RKO (cell line): Measurements from ENCODE around the gene ABCC8.

Experiments used
- DNase-seq: peaks from one replicate; pipeline ENCODE4 v3.0.0-alpha.2; 2016; ENCODE audit warnings: low spot score

The ABCC8 gene

DNA sequence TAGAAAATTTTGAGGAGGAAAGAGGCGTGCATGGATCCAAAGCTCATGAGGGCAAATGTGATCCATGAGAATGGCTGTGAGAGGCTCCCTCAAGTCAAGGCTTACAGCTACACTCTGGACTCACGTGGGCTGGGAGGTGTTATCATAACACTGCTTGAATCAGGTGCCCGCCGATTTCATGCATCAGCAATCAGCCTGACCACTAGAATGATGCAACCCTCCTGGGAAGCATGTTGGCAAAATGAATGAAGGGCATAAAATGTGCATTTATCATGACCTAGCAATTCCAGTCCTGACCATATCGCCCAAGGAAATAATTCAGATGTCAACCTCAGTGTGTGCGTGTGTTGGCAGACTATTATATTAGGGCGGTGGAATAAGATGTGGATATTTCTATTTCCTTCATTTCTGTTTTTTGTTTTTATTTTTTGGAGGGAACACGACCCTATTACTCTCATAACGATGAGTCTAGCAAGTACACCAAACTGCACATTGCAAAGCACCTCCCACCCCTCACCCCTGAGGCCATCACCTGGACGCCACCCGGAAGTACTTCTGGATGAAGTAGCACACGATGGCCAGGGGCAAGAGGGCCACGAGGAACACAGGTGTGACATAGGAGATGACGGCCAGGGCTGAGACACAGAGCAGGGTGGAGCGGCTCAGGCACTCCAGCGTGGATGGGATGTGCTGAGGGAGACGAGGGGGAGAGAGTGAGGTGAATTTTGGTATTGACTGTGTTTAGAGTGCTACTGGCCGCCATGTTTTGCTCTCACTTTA, 72.5 kb downstream of the ABCC8 start:
- DNase-seq, result no peak

GRCh38 chr11:17402486-17402885, 74.2 kb downstream of the ABCC8 start:
- no peak for DNase-seq

GRCh38 chr11:17401841-17402240, 74.8 kb downstream of the ABCC8 start:
- DNase-seq, result no peak

GRCh38 chr11:17401316-17401715, 75.3 kb downstream of the ABCC8 start:
- no peak for DNase-seq

DNA sequence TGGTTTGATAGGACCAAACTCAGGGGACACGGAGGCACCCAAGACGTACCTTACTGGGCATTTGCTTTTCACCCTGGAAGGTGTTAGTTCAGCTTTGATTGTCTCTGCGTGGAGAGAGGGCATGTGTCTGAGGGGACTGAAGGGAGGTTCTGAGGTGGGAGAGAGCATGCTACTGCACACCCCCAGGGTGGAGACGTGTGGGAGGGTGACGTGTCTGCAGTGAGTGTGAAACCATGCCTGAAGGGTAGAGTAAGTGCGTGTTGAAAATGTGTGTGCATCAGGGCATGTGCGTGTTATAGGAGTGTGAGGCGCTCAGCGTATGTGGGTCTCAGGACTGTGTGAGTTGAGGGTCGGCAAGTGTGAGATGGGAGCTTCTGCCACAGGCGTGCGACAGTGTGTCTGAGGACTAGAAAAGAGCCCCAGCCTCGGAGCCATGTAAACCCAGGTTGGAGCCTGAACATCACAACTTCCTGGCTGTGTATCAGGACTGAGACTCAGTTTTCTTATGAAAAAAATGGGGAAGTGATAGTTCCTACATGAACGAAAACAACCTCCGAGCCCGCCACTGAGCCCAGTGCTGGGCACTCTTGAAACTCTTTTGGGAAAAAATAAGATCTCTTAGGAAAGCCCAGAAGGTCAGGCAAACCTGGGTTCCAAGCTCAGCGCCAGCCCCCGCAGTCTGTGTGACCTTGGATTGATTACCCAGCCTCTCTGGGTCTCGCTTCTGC, 76.4 kb downstream of the ABCC8 start:
- no peak for DNase-seq

DNA sequence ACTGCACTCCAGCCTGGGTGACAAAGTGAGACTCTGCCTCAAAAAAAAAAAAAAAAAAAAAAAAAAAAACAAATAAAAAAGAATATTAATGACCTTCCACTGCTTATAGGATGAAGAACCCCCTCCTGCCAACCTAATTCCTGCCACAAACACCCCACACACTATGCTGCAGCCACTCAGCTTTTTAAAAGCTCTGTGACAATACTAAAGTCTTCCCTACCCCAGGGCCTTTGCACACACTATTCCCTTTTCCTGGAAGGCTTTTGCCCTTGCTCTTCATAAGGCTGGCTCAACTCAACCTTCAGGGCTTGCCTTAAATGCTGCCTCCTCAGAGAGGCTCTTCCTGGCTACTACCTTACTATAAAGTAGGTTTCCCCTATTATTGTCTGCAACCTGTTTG, 77.4 kb downstream of the ABCC8 start:
- DNase-seq, result no peak

DNA sequence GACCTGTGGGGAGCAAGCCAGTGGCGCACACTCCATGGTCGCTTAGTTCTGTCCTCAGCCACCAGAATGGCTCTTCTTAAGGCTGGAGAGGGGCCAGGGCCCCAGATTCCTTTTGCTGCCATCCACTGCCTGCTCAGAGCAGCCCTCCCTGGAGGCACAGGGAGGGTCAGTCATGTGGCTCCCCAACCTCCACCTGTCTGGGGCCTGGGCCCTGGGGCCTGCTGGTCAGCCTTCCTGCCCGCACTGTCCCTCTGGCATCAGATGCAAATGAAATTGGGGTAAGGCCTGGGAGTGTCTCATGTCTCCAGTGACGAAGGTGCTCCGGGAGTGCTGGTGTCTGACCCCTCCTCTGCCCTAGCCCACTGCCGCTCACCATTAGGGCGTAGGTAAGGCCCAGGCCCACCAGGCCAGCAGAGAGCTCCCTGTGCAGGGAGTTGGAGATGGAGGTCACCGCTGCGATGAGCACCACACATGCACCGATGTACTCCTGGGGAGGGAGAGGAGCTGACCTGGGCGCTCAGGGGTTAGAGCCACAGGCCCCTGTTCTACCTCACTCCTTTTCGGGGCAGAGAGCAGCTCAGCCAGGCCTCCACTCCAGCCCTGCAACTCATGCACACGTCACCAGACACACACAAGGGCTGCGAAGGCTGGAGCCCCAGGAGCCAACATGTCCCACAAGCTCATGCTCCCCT, 79.2 kb downstream of the ABCC8 start:
- DNase-seq, result no peak

DNA sequence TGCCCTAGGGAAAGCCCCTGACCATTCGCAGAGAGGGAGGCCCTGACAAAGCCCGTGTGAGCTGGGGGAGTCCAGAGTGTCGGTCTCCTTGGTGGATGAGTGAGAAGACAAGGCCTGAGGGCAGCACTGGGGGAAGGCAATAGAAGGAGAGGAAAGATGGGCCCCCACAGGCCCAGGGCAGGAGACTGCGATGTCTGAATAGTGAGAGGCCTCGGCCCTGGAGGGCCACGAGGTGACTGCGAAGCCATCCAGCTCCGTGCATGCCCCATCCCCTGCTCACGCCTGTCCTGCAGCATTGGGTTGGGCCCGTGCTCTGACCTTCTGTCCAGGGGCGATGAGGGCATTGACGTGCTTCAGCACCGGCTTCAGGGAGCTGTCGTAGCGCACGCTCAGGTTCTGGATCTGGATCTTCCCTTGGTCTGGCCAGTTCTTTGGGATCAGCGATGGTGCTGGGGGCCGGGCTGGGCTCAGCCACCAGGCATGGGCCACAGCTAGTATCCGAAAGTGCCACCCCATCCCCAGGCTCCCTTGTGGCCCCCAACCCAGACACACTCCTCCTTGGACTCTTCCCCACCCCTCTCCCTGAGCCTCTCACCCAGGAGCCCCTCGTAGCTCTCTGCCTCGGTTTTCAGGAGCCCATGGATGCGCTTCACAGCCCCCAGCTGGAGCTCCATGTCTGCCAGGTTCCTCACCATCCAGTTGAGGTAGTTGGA, 79.9 kb downstream of the ABCC8 start:
- DNase-seq, result no peak

DNA sequence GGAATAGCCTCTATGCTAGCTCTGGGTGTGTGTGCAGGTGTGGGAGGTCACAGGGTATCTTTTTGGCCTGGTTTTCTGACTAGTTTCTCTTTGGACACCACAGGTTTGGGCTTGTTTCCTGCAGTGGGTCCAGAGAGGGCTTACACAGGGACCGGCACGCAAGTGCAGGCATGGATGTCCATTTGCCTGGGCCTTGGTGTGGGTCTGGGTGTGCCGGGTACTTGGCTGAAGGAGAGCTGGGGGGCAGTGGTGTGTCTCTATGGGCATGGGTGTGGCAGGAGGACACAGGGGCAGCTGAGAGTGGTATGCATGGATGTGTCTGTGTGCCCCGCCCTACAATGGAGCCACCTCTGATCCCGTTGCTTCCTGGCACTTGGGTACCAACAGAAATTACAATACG, 80.7 kb downstream of the ABCC8 start:
- no peak for DNase-seq

- peak; percentile 42 for DNase-seq
Measured at GRCh38 chr11:17395554-17395961, 81.1 kb downstream of the ABCC8 start.

DNA sequence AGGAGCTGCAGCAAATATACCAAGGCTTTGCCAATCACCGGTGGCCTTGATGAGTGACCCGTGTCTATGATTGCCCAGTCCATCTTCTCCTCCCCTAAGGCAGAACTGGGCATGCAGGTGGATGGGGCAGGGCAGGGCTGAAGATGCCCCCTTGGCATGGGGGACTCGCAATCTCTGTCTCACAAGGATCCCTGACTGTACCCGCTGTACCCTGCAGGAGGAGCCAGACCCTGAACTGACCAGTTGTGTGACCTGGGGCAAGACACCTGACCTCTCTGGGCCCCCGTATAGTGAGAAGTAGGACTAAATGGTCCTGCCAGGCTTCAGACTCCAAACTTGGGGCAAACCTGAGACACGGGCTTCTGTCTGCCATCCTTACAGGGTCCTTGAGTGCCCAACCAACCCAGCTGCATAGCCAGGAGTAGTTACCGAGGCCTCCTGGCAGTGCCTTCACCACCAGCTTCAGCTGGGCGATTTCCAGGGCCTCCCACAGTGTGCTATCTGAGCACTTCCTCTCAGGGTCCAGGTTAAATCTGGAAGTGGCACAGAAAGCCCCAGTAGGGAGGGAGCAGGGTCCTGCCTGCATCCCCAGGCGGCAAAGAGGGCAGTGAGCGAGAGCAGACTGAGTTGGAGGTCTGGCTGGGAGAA, 81.8 kb downstream of the ABCC8 start:
- DNase-seq, result no peak

GRCh38 chr11:17393472-17393871, 83.2 kb downstream of the ABCC8 start:
- no peak for DNase-seq

- no peak for DNase-seq
Measured at GRCh38 chr11:17392872-17393271, 83.8 kb downstream of the ABCC8 start.

- no peak for DNase-seq
Measured at GRCh38 chr11:17391493-17392355, 84.9 kb downstream of the ABCC8 start.

DNA sequence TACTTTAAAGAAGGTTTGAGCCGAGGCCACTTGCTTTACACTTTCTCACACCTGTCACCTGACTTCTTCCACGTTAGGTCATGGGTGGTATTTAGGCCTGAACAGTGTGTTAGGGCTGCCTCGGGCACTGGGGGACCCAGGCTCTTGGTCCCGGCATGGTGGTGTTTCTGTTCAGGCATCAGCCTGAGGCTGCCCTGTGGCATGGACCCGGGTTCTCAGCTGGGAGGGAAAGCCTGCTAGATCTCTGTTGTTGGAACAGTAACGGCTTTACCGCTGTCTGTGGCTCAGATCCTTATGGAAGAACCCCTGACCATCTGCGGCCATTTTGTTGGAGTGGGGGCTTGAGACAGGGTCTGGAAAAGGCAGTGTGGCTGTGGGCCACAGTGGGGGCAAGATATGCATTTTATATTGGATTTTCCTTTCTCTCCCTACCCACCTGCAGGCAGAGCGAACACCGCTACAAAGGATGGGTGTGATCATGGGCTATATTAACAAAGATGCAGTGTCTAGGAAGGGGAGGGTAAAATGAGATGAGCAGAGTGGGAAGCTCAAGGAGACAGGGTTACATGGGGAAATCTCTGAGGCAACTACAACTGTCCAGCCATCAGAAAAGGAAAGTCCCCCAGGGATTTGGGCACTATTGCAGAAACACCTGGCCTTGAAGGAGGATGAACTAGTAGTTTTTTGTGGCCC, 86.5 kb downstream of the ABCC8 start:
- DNase-seq, result no peak

- peak; percentile 60 for DNase-seq
Measured at GRCh38 chr11:17389211-17389956, 87.3 kb downstream of the ABCC8 start.

- DNase-seq, result no peak
Measured at GRCh38 chr11:17388609-17389210, 87.9 kb downstream of the ABCC8 start, which contains the start of gene KCNJ11. Gene KCNJ11, minus strand, starts transcription at chr11:17388659. Its CDS starts 568 bp downstream, at chr11:17388091.

- no peak for DNase-seq
Measured at GRCh38 chr11:17387811-17388210, 88.8 kb downstream of the ABCC8 start.

- DNase-seq, result no peak
Measured at GRCh38 chr11:17387254-17387653, 89.4 kb downstream of the ABCC8 start.
